ENCODE data around the gene TMEM120B.

Gene TMEM120B

GRCh38 chr12:121812320-121812871 is 99.8 kb downstream of the TMEM120B start:
- peak; percentile 95 for DNase-seq (ENCODE audit: insufficient read length, low spot score)
- no peak for FAIRE-seq
- TF ChIP-seq CTCF (IDR thresholded peaks at IDR 0.05; ENCODE audit: insufficient read depth, missing control alignments): no peak

GRCh38 chr12:121812921-121813896 is 100.7 kb downstream of the TMEM120B start:
- no peak for TF ChIP-seq CTCF (IDR thresholded peaks at IDR 0.05; ENCODE audit: insufficient read depth, missing control alignments)
- FAIRE-seq: no peak
- no peak for DNase-seq (ENCODE audit: insufficient read length, low spot score)

DNA sequence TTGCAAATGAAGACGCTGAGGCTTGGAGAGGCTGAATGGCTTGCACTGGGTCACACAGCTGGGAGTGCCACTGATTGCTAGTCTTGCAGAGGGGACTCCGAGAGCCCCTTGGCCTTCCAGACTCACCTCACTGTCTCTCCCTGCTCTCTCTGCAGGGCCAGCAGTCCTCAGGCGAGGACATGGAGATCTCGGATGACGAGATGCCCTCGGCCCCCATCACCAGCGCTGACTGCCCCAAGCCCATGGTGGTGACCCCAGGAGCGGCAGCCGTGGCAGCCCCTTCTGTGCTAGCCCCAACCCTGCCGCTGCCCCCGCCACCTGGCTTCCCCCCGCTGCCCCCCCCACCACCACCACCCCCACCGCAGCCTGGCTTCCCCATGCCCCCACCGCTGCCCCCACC is 101.4 kb downstream of the TMEM120B start:
- no peak for FAIRE-seq
- no peak for DNase-seq (ENCODE audit: insufficient read length, low spot score)
- no peak for TF ChIP-seq CTCF (IDR thresholded peaks at IDR 0.05; ENCODE audit: insufficient read depth, missing control alignments)

GRCh38 chr12:121814429-121815119 is 102.0 kb downstream of the TMEM120B start:
- DNase-seq (ENCODE audit: insufficient read length, low spot score) (no peak), FAIRE-seq (no peak)
- no peak for TF ChIP-seq CTCF (IDR thresholded peaks at IDR 0.05; ENCODE audit: insufficient read depth, missing control alignments)

GRCh38 chr12:121815263-121815662 is 102.7 kb downstream of the TMEM120B start:
- FAIRE-seq (no peak), DNase-seq (ENCODE audit: insufficient read length, low spot score) (no peak)
- TF ChIP-seq CTCF (IDR thresholded peaks at IDR 0.05; ENCODE audit: insufficient read depth, missing control alignments): no peak

GRCh38 chr12:121816925-121817647 is 104.5 kb downstream of the TMEM120B start:
- no peak for TF ChIP-seq CTCF (IDR thresholded peaks at IDR 0.05; ENCODE audit: insufficient read depth, missing control alignments)
- FAIRE-seq (no peak), DNase-seq (ENCODE audit: insufficient read length, low spot score) (no peak)
